D721Med (cell line): ENCODE data around the gene MTURN.
"Not testable (repeated sequence)": the region's sequence is repeated elsewhere in the genome, so short reads cannot be mapped to it uniquely, and the experiment has no call there.

ENCODE experiments used
- DNase-seq: peaks from one replicate; pipeline ENCODE4 v3.0.0; 2011; ENCODE audit warnings: low spot score; ENCODE audit not compliant: insufficient read length
- FAIRE-seq: peaks from 2 replicates; lab custom pipeline; 2011; peaks lifted over from hg19 to GRCh38; lab: Jason Lieb, UNC
- CTCF ChIP-seq: IDR thresholded peaks from 2 replicates; pipeline ENCODE4 v1.5.1; 2012; ENCODE audit warnings: mild to moderate bottlenecking, control low read depth; ENCODE audit not compliant: insufficient read depth; ENCODE audit errors: missing control alignments

The MTURN gene

DNA sequence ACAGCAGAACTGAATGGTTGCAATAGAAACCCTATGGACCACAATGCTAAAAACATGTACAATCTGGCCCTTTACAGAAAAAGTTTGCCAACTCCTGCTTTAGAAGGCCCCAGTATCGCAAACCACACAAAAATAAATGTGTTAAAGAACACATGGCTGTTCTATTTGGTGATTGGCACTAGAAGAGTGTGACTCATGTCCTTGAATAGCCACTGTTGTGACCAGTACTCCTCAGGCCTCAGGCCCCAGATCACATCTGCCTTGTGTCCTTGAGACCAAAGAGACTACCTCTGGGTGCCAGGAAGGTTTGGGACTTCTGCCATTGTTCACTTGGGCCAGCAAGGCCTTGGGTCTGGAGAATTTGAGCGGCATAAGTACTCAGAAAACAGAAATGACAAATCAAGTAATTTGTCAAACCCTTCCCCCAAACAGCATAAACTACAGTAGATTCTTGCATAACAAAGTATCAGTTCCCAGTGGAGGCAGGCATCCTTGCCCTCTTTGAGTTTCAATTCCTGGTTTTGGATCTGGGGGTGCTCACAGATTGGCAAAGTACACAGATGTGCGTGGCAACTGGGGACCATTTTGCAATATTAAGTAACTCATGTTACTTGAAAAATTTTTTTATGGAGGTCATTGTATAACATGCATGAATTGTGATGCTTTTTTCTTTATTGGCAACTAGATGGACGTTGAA lies 50.2 kb downstream of the MTURN start:
- FAIRE-seq (no peak), DNase-seq (no peak)
- TF ChIP-seq CTCF = no peak

- no peak for TF ChIP-seq CTCF
- no peak for FAIRE-seq
- DNase-seq = no peak
Observed at GRCh38 chr7:30185496-30185895, 50.7 kb downstream of the MTURN start.

DNA sequence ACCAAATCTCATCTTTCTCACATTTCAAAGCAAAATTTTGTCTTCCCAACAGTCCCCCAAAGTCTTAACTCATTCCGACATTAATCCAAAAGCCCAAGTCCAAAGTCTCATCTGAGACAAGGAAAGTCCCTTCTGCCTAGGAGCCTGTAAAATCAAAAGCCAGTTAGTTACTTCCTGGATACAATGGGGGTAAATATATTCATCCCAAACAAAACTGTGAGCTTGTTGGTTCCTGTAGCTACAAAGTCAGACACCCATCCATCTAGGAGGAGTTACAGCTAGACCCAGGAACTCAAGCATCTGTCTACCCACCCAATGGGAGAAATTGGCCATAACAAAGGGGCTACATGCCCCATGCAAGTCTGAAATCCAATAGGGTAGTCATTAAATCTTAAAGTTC lies 51.9 kb downstream of the MTURN start:
- TF ChIP-seq CTCF = no peak
- no peak for DNase-seq
- FAIRE-seq = no peak

GRCh38 chr7:30187513-30187912 lies 52.7 kb downstream of the MTURN start:
- DNase-seq (no peak), FAIRE-seq (no peak)
- no peak for TF ChIP-seq CTCF

- FAIRE-seq = not testable (repeated sequence)
Observed at GRCh38 chr7:30188381-30188780, 53.6 kb downstream of the MTURN start.

DNA sequence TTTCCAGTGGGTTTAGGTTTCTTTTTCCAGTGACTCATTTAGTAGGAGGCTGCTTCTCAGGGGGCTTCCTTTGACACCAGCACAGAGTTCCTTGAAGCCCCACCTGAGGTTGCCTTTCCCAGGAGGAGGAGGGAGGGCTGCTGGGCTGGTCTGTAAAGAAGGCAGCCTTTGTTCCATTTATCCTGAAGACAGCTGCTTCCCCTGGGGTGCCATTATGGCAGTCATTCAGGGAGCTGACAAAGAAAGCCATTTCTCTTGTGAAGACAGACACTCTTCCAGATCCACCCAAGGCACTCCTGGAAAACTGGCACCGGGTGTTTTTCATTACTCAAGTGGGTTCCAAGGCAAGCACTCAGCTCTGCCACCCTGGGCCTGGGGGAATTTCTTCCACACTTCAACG lies 54.0 kb downstream of the MTURN start:
- FAIRE-seq = no peak
- TF ChIP-seq CTCF = no peak
- no peak for DNase-seq

More at GRCh38 chr7:30188381-30188780, 53.6 kb downstream of the MTURN start:
- DNase-seq = not testable (repeated sequence)

- FAIRE-seq (no peak), DNase-seq (no peak)
- TF ChIP-seq CTCF = no peak
Observed at GRCh38 chr7:30191809-30192208, 57.0 kb downstream of the MTURN start.
